ENCODE measurements around the gene DSCAM.

DNA sequence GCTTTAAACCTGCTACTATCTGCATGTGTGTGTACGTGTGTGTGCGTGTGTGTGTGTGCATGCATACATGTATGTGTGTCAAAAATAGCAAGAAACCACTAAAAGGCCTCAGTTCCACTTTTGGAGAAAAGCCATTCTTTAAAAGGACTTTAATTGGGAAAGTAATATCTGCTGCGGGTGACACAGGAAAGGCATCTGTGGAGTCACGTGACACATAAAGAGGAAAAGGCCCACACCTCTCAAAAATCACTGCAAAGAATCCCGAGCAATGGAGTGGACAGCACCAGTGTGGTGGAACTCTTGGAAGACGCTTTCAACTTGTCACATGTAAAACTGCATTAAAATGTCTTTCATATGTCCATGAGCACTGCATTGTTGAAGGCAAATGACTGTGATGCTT, 63.6 kb downstream of the DSCAM start:
- TF ChIP-seq, protein P1, sequence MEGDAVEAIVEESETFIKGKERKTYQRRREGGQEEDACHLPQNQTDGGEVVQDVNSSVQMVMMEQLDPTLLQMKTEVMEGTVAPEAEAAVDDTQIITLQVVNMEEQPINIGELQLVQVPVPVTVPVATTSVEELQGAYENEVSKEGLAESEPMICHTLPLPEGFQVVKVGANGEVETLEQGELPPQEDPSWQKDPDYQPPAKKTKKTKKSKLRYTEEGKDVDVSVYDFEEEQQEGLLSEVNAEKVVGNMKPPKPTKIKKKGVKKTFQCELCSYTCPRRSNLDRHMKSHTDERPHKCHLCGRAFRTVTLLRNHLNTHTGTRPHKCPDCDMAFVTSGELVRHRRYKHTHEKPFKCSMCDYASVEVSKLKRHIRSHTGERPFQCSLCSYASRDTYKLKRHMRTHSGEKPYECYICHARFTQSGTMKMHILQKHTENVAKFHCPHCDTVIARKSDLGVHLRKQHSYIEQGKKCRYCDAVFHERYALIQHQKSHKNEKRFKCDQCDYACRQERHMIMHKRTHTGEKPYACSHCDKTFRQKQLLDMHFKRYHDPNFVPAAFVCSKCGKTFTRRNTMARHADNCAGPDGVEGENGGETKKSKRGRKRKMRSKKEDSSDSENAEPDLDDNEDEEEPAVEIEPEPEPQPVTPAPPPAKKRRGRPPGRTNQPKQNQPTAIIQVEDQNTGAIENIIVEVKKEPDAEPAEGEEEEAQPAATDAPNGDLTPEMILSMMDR (conservative IDR thresholded peaks at IDR 0.05; ENCODE audit: low read depth in 2 of 2), result no peak
- no peak for TF ChIP-seq POLR2AphosphoS5 (IDR thresholded peaks at IDR 0.05; ENCODE audit: low read depth)
- TF ChIP-seq ZNF331 (CRISPR knock-in tag; IDR thresholded peaks at IDR 0.05; ENCODE audit: low read depth), result no peak
- TF ChIP-seq EZH2 (IDR thresholded peaks at IDR 0.05; ENCODE audit: low read depth, unreplicated experiment), result no peak
- TF ChIP-seq, protein P2, sequence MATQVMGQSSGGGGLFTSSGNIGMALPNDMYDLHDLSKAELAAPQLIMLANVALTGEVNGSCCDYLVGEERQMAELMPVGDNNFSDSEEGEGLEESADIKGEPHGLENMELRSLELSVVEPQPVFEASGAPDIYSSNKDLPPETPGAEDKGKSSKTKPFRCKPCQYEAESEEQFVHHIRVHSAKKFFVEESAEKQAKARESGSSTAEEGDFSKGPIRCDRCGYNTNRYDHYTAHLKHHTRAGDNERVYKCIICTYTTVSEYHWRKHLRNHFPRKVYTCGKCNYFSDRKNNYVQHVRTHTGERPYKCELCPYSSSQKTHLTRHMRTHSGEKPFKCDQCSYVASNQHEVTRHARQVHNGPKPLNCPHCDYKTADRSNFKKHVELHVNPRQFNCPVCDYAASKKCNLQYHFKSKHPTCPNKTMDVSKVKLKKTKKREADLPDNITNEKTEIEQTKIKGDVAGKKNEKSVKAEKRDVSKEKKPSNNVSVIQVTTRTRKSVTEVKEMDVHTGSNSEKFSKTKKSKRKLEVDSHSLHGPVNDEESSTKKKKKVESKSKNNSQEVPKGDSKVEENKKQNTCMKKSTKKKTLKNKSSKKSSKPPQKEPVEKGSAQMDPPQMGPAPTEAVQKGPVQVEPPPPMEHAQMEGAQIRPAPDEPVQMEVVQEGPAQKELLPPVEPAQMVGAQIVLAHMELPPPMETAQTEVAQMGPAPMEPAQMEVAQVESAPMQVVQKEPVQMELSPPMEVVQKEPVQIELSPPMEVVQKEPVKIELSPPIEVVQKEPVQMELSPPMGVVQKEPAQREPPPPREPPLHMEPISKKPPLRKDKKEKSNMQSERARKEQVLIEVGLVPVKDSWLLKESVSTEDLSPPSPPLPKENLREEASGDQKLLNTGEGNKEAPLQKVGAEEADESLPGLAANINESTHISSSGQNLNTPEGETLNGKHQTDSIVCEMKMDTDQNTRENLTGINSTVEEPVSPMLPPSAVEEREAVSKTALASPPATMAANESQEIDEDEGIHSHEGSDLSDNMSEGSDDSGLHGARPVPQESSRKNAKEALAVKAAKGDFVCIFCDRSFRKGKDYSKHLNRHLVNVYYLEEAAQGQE (IDR thresholded peaks at IDR 0.05; ENCODE audit: unreplicated experiment), result no peak
- TF ChIP-seq EZH2phosphoT487 (IDR thresholded peaks at IDR 0.05; ENCODE audit: unreplicated experiment), result no peak
- TF ChIP-seq, protein P3, sequence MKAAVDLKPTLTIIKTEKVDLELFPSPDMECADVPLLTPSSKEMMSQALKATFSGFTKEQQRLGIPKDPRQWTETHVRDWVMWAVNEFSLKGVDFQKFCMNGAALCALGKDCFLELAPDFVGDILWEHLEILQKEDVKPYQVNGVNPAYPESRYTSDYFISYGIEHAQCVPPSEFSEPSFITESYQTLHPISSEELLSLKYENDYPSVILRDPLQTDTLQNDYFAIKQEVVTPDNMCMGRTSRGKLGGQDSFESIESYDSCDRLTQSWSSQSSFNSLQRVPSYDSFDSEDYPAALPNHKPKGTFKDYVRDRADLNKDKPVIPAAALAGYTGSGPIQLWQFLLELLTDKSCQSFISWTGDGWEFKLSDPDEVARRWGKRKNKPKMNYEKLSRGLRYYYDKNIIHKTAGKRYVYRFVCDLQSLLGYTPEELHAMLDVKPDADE (IDR thresholded peaks at IDR 0.05), result no peak
- no peak for TF ChIP-seq JUNB (IDR thresholded peaks at IDR 0.05; ENCODE audit: unreplicated experiment)
- no peak for TF ChIP-seq NANOG (IDR thresholded peaks at IDR 0.05; ENCODE audit: borderline replicate concordance)

All from GM23338 (cell line).